ENCODE data around the gene CAMKK1.

GRCh38 chr17:3918372-3919122 lies 25.7 kb upstream of the CAMKK1 start:
- no peak for TF ChIP-seq CTCF (conservative IDR thresholded peaks at IDR 0.05; ENCODE audit: low read depth, low read length)
- no peak for TF ChIP-seq EZH2 (IDR thresholded peaks at IDR 0.05; ENCODE audit: low read length, unreplicated experiment)

Data from PC-3 (cell line).